Measurements from ENCODE around the gene FXN. TPM values are rescaled to one million over a fixed set of nuclear protein-coding genes. Genes with fewer than 3 reads are reported as not detected.

The FXN gene
- total and polyA plus RNA-seq, 2 donors (not counting 3 experiments of a cell fraction or from before 2014, with no cell fraction given): 18.2 to 21.2 TPM

DNA sequence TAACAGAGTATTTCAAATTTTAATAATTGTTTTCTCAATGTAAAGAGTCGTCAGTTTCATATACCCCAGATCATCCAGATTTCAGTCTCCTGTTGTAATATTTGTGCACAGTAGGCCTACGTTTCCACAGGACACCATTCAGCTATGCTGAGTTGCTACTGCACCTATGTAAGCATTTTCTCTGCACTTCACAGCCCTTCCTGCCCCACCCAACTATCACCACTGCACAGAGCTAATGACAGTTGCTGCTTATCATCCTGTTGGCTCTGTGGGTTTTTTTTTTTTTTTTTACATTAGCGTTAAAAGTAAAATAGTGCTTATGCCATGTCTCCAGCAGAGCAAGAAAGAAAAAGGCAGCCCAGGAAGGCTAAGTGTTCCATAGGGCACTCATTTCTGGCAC lies 15.7 kb upstream of the FXN start:
- dilution Hi-C loops (cut with MboI; ENCODE audit: extremely low pct_ligation_motif_present, low sequenced_read_pairs): no loop called here
- no peak overlapping the region for H2AFZ ChIP-seq (ENCODE audit: low read depth, low read length)
- no peak overlapping the region for H3K4me2 ChIP-seq (ENCODE audit: insufficient read depth, low read length)
- BruUV-seq (replicated peaks): no TSS peak
- peaks cover 8 to 12% of the 10 kb centered on the region in 2 experiments for H3K27me3 ChIP-seq (ENCODE audit: control insufficient read depth in 2 of 2, insufficient read depth in 2 of 2, low read length in 2 of 2)
- no peak overlapping the region for H3K4me3 ChIP-seq (replicated peaks in 1 of 3; ENCODE audit: insufficient read depth in 1 of 3, low read depth in 1 of 3, low read length in 3 of 3)
- FAIRE-seq (no peak), DNase-seq (ENCODE audit: low read depth, low spot score) (no peak)
- H3K27ac ChIP-seq (ENCODE audit: insufficient read depth, low read depth, low read length): no peak overlapping the region
- no peaks in the 10 kb centered on the region for H3K4me1 ChIP-seq (ENCODE audit: control insufficient read depth, extremely low read depth, insufficient read depth, low read length)
- ChIA-PET POLR2A (no interaction called here), CTCF (no interaction called here)
- H3K36me3 ChIP-seq (ENCODE audit: control insufficient read depth in 2 of 2, extremely low read depth in 1 of 2, insufficient read depth in 2 of 2, low read length in 2 of 2): no peaks in the 10 kb centered on the region
- H3K9me1 ChIP-seq (replicated peaks; ENCODE audit: control insufficient read depth, extremely low read depth, insufficient read depth, low read length): no peaks in the 10 kb centered on the region
- intact Hi-C loops (cut with micrococcal nuclease): no loop called here
- no peaks in the 10 kb centered on the region for H4K20me1 ChIP-seq (replicated peaks; ENCODE audit: control insufficient read depth, extremely low read depth, insufficient read depth, low read length)
- H3K9me3 ChIP-seq (replicated peaks; ENCODE audit: control insufficient read depth, insufficient read depth, low read length): no peaks in the 10 kb centered on the region
- TF ChIP-seq POLR2A (IDR thresholded peaks at IDR 0.05; ENCODE audit: low read depth, low read length): no peak
- no peak for TF ChIP-seq EZH2 (IDR thresholded peaks at IDR 0.05; ENCODE audit: borderline replicate concordance, low read depth, low read length, severe bottlenecking)
- TF ChIP-seq, protein P1, sequence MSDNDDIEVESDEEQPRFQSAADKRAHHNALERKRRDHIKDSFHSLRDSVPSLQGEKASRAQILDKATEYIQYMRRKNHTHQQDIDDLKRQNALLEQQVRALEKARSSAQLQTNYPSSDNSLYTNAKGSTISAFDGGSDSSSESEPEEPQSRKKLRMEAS (IDR thresholded peaks at IDR 0.05; ENCODE audit: insufficient read depth, insufficient read length): no peak
- TF ChIP-seq FOS (IDR thresholded peaks at IDR 0.05; ENCODE audit: borderline replicate concordance, insufficient read depth, low read length): no peak
- TF ChIP-seq JUN (IDR thresholded peaks at IDR 0.05; ENCODE audit: borderline replicate concordance, insufficient read depth, insufficient read length, low read depth): no peak
- no peak for TF ChIP-seq MYC (IDR thresholded peaks at IDR 0.05; ENCODE audit: low read depth, low read length)
- no peak for TF ChIP-seq POLR2AphosphoS5 (IDR thresholded peaks at IDR 0.05; ENCODE audit: insufficient read depth, low read depth, low read length)
- TF ChIP-seq, protein P2, sequence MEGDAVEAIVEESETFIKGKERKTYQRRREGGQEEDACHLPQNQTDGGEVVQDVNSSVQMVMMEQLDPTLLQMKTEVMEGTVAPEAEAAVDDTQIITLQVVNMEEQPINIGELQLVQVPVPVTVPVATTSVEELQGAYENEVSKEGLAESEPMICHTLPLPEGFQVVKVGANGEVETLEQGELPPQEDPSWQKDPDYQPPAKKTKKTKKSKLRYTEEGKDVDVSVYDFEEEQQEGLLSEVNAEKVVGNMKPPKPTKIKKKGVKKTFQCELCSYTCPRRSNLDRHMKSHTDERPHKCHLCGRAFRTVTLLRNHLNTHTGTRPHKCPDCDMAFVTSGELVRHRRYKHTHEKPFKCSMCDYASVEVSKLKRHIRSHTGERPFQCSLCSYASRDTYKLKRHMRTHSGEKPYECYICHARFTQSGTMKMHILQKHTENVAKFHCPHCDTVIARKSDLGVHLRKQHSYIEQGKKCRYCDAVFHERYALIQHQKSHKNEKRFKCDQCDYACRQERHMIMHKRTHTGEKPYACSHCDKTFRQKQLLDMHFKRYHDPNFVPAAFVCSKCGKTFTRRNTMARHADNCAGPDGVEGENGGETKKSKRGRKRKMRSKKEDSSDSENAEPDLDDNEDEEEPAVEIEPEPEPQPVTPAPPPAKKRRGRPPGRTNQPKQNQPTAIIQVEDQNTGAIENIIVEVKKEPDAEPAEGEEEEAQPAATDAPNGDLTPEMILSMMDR (IDR thresholded peaks at IDR 0.05; ENCODE audit: extremely low read depth in 1 of 2, insufficient read depth in 1 of 2, low read depth in 1 of 2, low read length in 2 of 2): no peak
- no peak for TF ChIP-seq GATA2 (IDR thresholded peaks at IDR 0.05; ENCODE audit: insufficient read depth, insufficient read length, low read depth, low read length)
- H3K79me2 ChIP-seq (ENCODE audit: control insufficient read depth, insufficient read depth, low read length): no peaks in the 10 kb centered on the region
- no peak overlapping the region for H3K9ac ChIP-seq (replicated peaks; ENCODE audit: extremely low read depth, insufficient read depth, low read length)
